SH-SY5Y (cell line): ENCODE measurements around the gene FAM222B.

ENCODE experiments used
- GATA2 ChIP-seq: IDR thresholded peaks from 2 replicates; pipeline ENCODE4 v1.6.1; 2011; ENCODE audit warnings: mild to moderate bottlenecking, low read depth, low read length
- GATA3 ChIP-seq: IDR thresholded peaks from 2 replicates; pipeline ENCODE4 v1.6.1; 2011; ENCODE audit warnings: low read depth, mild to moderate bottlenecking, low read length, moderate library complexity

DNA sequence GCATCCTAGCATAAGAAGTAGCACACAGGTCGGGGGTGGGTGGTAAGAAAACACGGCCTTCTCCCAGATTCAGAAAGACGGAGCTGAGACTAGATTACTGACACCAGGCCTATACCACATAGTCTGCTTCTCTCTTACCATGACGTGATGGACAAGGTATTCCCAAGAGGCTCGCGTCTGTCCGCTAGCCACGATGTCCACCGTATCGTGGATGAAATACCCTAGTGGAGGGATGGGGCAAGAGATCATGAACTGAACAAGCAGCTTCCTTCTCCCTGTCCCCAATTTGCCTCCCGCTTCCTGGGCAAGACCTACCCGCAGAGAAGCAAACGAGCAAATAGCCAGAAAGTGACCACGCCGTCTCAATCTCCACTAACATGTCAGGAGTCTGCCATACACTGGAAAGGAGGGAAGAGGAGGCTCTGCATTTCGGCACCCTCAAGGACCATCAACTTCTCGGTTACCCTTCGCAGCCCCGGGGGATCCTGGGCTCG is 117.4 kb downstream of the FAM222B start:
- TF ChIP-seq GATA3 = no peak
- TF ChIP-seq GATA2 = no peak
